SK-N-SH treated with all-trans-retinoic acid at 6 μM for 48 hours (cell line): Measurements from ENCODE around the gene WNT9B.

ENCODE experiments used
- ATAC-seq: fragments of 200-7000 bp; cut with Tn5 transposase; 3 replicates; pipeline ENCODE4 v1.9.1; 2020; ENCODE audit warnings: mild to moderate bottlenecking, moderate library complexity
- ARNTL ChIP-seq: fragments of 450-650 bp; formaldehyde crosslinking; IDR thresholded peaks from 2 replicates; pipeline ENCODE4 v1.5.0; 2020; ENCODE audit warnings: low read depth, mild to moderate bottlenecking, moderate library complexity, borderline replicate concordance
- BACH2 ChIP-seq: fragments of 250-450 bp; sonication (Bioruptor Pico); IDR thresholded peaks from 2 replicates; pipeline ENCODE4 v1.9.0; 2021; ENCODE audit warnings: mild to moderate bottlenecking, borderline replicate concordance
- CREB5 ChIP-seq: fragments of 250-450 bp; sonication (Bioruptor Pico); IDR thresholded peaks from 2 replicates; pipeline ENCODE4 v1.5.1; 2020; ENCODE audit warnings: low read depth, mild to moderate bottlenecking, moderate library complexity
- CSDC2 ChIP-seq: fragments of 250-450 bp; sonication (Bioruptor Pico); IDR thresholded peaks from 2 replicates; pipeline ENCODE4 v1.5.0; 2020; ENCODE audit warnings: mild to moderate bottlenecking, moderate library complexity
- CSRNP3 ChIP-seq: fragments of 250-450 bp; sonication (Bioruptor Pico); IDR thresholded peaks from 2 replicates; pipeline ENCODE4 v1.5.1; 2021; ENCODE audit warnings: mild to moderate bottlenecking, moderate library complexity
- ESRRG ChIP-seq: fragments of 250-450 bp; sonication (Bioruptor Pico); IDR thresholded peaks from 2 replicates; pipeline ENCODE4 v1.6.1; 2021; ENCODE audit warnings: mild to moderate bottlenecking
- GLIS3 ChIP-seq: fragments of 250-450 bp; sonication (Bioruptor Pico); IDR thresholded peaks from 2 replicates; pipeline ENCODE4 v1.5.0; 2020; ENCODE audit warnings: mild to moderate bottlenecking, moderate library complexity
- ISL1 ChIP-seq: fragments of 250-450 bp; sonication (Bioruptor Pico); IDR thresholded peaks from 2 replicates; pipeline ENCODE4 v2.1.2; 2022; ENCODE audit warnings: mild to moderate bottlenecking, moderate library complexity
- OSR1 ChIP-seq: fragments of 250-450 bp; sonication (Bioruptor Pico); IDR thresholded peaks from 2 replicates; pipeline ENCODE4 v1.8.0; 2022; ENCODE audit warnings: moderate library complexity, mild to moderate bottlenecking, inconsistent platforms
- PATZ1 ChIP-seq: fragments of 250-450 bp; sonication (Bioruptor Pico); IDR thresholded peaks from 2 replicates; pipeline ENCODE4 v1.8.0; 2020; ENCODE audit warnings: mild to moderate bottlenecking, moderate library complexity, borderline replicate concordance
- POU6F1 ChIP-seq: fragments of 250-450 bp; sonication (Bioruptor Pico); IDR thresholded peaks from 2 replicates; pipeline ENCODE4 v1.8.0; 2021; ENCODE audit warnings: low read depth, mild to moderate bottlenecking, moderate library complexity, borderline replicate concordance
- PPARA ChIP-seq: fragments of 250-450 bp; sonication (Bioruptor Pico); IDR thresholded peaks from 2 replicates; pipeline ENCODE4 v1.5.0; 2020; ENCODE audit warnings: mild to moderate bottlenecking, borderline replicate concordance
- RARB ChIP-seq: fragments of 250-450 bp; sonication (Bioruptor Pico); IDR thresholded peaks from 2 replicates; pipeline ENCODE4 v1.8.0; 2021; ENCODE audit warnings: mild to moderate bottlenecking, moderate library complexity
- SNAI2 ChIP-seq: fragments of 250-450 bp; sonication (Bioruptor Pico); IDR thresholded peaks from 2 replicates; pipeline ENCODE4 v1.5.0; 2020; ENCODE audit warnings: mild to moderate bottlenecking, moderate library complexity
- TCF4 ChIP-seq: fragments of 250-450 bp; sonication (Bioruptor Pico); IDR thresholded peaks from 2 replicates; pipeline ENCODE4 v1.8.0; 2021; ENCODE audit warnings: mild to moderate bottlenecking, moderate library complexity, borderline replicate concordance
- TOX ChIP-seq: fragments of 250-450 bp; sonication (Bioruptor Pico); IDR thresholded peaks from 2 replicates; pipeline ENCODE4 v1.8.0; 2021; ENCODE audit warnings: mild to moderate bottlenecking, moderate library complexity, borderline replicate concordance
- TSHZ2 ChIP-seq: fragments of 250-450 bp; sonication (Bioruptor Pico); IDR thresholded peaks from 2 replicates; pipeline ENCODE4 v1.5.0; 2020; ENCODE audit warnings: mild to moderate bottlenecking, moderate library complexity
- ZC3H10 ChIP-seq: fragments of 250-450 bp; sonication (Bioruptor Pico); IDR thresholded peaks from 2 replicates; pipeline ENCODE4 v1.5.1; 2021; ENCODE audit warnings: mild to moderate bottlenecking, moderate library complexity
- ZFP3 ChIP-seq: fragments of 250-450 bp; sonication (Bioruptor Pico); IDR thresholded peaks from 2 replicates; pipeline ENCODE4 v1.5.0; 2020; ENCODE audit warnings: mild to moderate bottlenecking, moderate library complexity
- ZFP30 ChIP-seq: fragments of 450-650 bp; formaldehyde crosslinking; IDR thresholded peaks from 2 replicates; pipeline ENCODE4 v1.5.0; 2022; ENCODE audit warnings: mild to moderate bottlenecking, moderate library complexity
- ZNF565 ChIP-seq: fragments of 450-650 bp; formaldehyde crosslinking; conservative IDR thresholded peaks from 2 replicates; pipeline ENCODE4 v1.5.0; 2020; ENCODE audit warnings: low read depth, mild to moderate bottlenecking, moderate library complexity
- ZNF70 ChIP-seq: fragments of 450-650 bp; formaldehyde crosslinking; IDR thresholded peaks from 2 replicates; pipeline ENCODE4 v1.5.0; 2020; ENCODE audit warnings: mild to moderate bottlenecking, moderate library complexity
- ZNF8 ChIP-seq: fragments of 450-650 bp; formaldehyde crosslinking; IDR thresholded peaks from 2 replicates; pipeline ENCODE4 v1.5.0; 2020; ENCODE audit warnings: mild to moderate bottlenecking, moderate library complexity

WNT9B gene

GRCh38 chr17:46836500-46836899 lies 14.9 kb upstream of the WNT9B start (continued):
- TF ChIP-seq CSRNP3 (CRISPR knock-in tag) (no peak), SNAI2 (no peak), TSHZ2 (CRISPR knock-in tag) (no peak)

GRCh38 chr17:46837521-46837920 lies 13.9 kb upstream of the WNT9B start:
- no peak for ATAC-seq
- TF ChIP-seq RARB (no peak), GLIS3 (no peak), POU6F1 (CRISPR knock-in tag) (no peak), CSRNP3 (CRISPR knock-in tag) (no peak), TSHZ2 (CRISPR knock-in tag) (no peak), ISL1 (CRISPR knock-in tag) (no peak), CSDC2 (CRISPR knock-in tag) (no peak), ZC3H10 (CRISPR knock-in tag) (no peak), ZFP30 (CRISPR knock-in tag) (no peak), TOX (CRISPR knock-in tag) (no peak), ZNF70 (CRISPR knock-in tag) (no peak), BACH2 (CRISPR knock-in tag) (no peak), SNAI2 (no peak), PPARA (no peak), ZFP3 (CRISPR knock-in tag) (no peak), ARNTL (no peak), ESRRG (CRISPR knock-in tag) (no peak), TCF4 (CRISPR knock-in tag) (no peak), ZNF565 (CRISPR knock-in tag) (no peak), ZNF8 (CRISPR knock-in tag) (no peak)
- TF ChIP-seq, all 23 proteins: peak for 0

- TF ChIP-seq ZNF565 (CRISPR knock-in tag) (no peak), CREB5 (no peak), ZFP30 (CRISPR knock-in tag) (no peak), OSR1 (CRISPR knock-in tag) (no peak), ZC3H10 (CRISPR knock-in tag) (no peak), PATZ1 (CRISPR knock-in tag) (no peak), CSRNP3 (CRISPR knock-in tag) (no peak), ZNF8 (CRISPR knock-in tag) (no peak), TCF4 (CRISPR knock-in tag) (no peak), ISL1 (CRISPR knock-in tag) (no peak), ZNF70 (CRISPR knock-in tag) (no peak), BACH2 (CRISPR knock-in tag) (no peak), ESRRG (CRISPR knock-in tag) (no peak)
- ATAC-seq: no peak
Measured at GRCh38 chr17:46839211-46839610, 12.2 kb upstream of the WNT9B start.
